Measurements from ENCODE around the gene HBP1. TPM values are rescaled to one million over a fixed set of nuclear protein-coding genes. Genes with fewer than 3 reads are reported as not detected.
"Not testable (repeated sequence)": the region's sequence is repeated elsewhere in the genome, so short reads cannot be mapped to it uniquely, and the experiment has no call there.

The HBP1 gene
- total RNA-seq, 2 experiments from 2014 or later, result 11.2 to 12.8 TPM

- ChIA-PET POLR2A (no interaction called here), CTCF (interaction anchor here (0.6 to 1.7 kb wide), 3 partner anchors 22 to 359 kb away, joined by 3 to 8 read pairs (median 5); no protein-coding TSS in a partner anchor)
Observed at GRCh38 chr7:107151538-107151937, 17.3 kb upstream of the HBP1 start.

- ChIA-PET POLR2A (no interaction called here), CTCF (interaction anchor here (0.6 to 1.7 kb wide), 2 partner anchors 163 to 359 kb away, joined by 5 to 8 read pairs; no protein-coding TSS in a partner anchor)
Observed at GRCh38 chr7:107152011-107152410, 16.8 kb upstream of the HBP1 start.

- CTCF ChIA-PET, result no interaction called here
- POLR2A ChIA-PET, result no interaction called here
Observed at GRCh38 chr7:107154826-107155225, 14.0 kb upstream of the HBP1 start.

GRCh38 chr7:107155726-107156125 lies 13.1 kb upstream of the HBP1 start:
- CTCF ChIA-PET, POLR2A ChIA-PET: not testable (repeated sequence)

- ChIA-PET POLR2A (no interaction called here), CTCF (no interaction called here)
Observed at GRCh38 chr7:107157091-107157490, 11.7 kb upstream of the HBP1 start.

GRCh38 chr7:107158028-107158427 lies 10.8 kb upstream of the HBP1 start:
- ChIA-PET CTCF (no interaction called here), POLR2A (no interaction called here)

GRCh38 chr7:107160389-107160788 lies 8.4 kb upstream of the HBP1 start:
- CTCF ChIA-PET, result no interaction called here

GRCh38 chr7:107161415-107161814 lies 7.4 kb upstream of the HBP1 start:
- ChIA-PET POLR2A (no interaction called here), CTCF (no interaction called here)

More at GRCh38 chr7:107160389-107160788, 8.4 kb upstream of the HBP1 start:
- POLR2A ChIA-PET, result no interaction called here

- ChIA-PET CTCF (no interaction called here), POLR2A (no interaction called here)
Observed at GRCh38 chr7:107162475-107162874, 6.3 kb upstream of the HBP1 start.

GRCh38 chr7:107164092-107164491 lies 4.7 kb upstream of the HBP1 start:
- ChIA-PET POLR2A (no interaction called here), CTCF (no interaction called here)

- ChIA-PET CTCF (no interaction called here), POLR2A (no interaction called here)
Observed at GRCh38 chr7:107165341-107165740, 3.5 kb upstream of the HBP1 start.

- CTCF ChIA-PET, result no interaction called here
- POLR2A ChIA-PET, result interaction anchor here (0.7 kb wide), 1 partner anchor 461 kb away, joined by 7 read pairs; no protein-coding TSS in a partner anchor
Observed at GRCh38 chr7:107166736-107167426, 1.9 kb upstream of the HBP1 start.

GRCh38 chr7:107167483-107168232 lies 1.1 kb upstream of the HBP1 start:
- ChIA-PET CTCF (interaction anchor here (0.6 to 1.1 kb wide), 4 partner anchors 389 to 512 kb away, joined by 3 to 5 read pairs (median 3); no protein-coding TSS in a partner anchor), POLR2A (interaction anchor here (0.6 to 1.7 kb wide), 6 partner anchors 188 to 882 kb away, joined by 3 to 8 read pairs (median 4); partner anchors contain the start of genes COG5, DUS4L and NAMPT)

GRCh38 chr7:107169120-107170050 lies 582 bp downstream of the HBP1 start:
- CTCF ChIA-PET, result interaction anchor here (0.7 to 1.8 kb wide), 5 partner anchors 8 to 391 kb away, joined by 3 to 6 read pairs (median 3); no protein-coding TSS in a partner anchor
- POLR2A ChIA-PET, result interaction anchor here (0.6 to 1.7 kb wide), 6 partner anchors 11 to 884 kb away, joined by 3 to 8 read pairs (median 5); partner anchors contain the start of genes COG5, DUS4L and NAMPT

- ChIA-PET POLR2A (interaction anchor here (0.6 kb wide), 1 partner anchor 20 kb away, joined by 4 read pairs; no protein-coding TSS in a partner anchor), CTCF (interaction anchor here (1.0 to 1.8 kb wide), 2 partner anchors 10 to 255 kb away, joined by 5 to 6 read pairs; no protein-coding TSS in a partner anchor)
Observed at GRCh38 chr7:107170051-107170915, 1.5 kb downstream of the HBP1 start.

- CTCF ChIA-PET, result no interaction called here
- POLR2A ChIA-PET, result interaction anchor here (0.6 to 0.7 kb wide), 2 partner anchors 888 to 1318 kb away, joined by 4 to 5 read pairs; no protein-coding TSS in a partner anchor
Observed at GRCh38 chr7:107171496-107171895, 2.7 kb downstream of the HBP1 start.

- POLR2A ChIA-PET, result interaction anchor here (0.7 kb wide), 1 partner anchor 888 kb away, joined by 4 read pairs; no protein-coding TSS in a partner anchor
- CTCF ChIA-PET, result no interaction called here
Observed at GRCh38 chr7:107172276-107173032, 3.7 kb downstream of the HBP1 start.

- POLR2A ChIA-PET, result no interaction called here
- CTCF ChIA-PET, result interaction anchor here (1.4 kb wide), 1 partner anchor 22 kb away, joined by 3 read pairs; no protein-coding TSS in a partner anchor
Observed at GRCh38 chr7:107173191-107173590, 4.4 kb downstream of the HBP1 start.
